ENCODE measurements around the gene AGR2. TPM values are rescaled to one million over a fixed set of nuclear protein-coding genes. Genes with fewer than 3 reads are reported as not detected.

The AGR2 gene
- total RNA-seq, 1 experiment from 2014 or later = not detected

- Mint-ChIP-seq H3K4me3 (no peak overlapping the region), H3K36me3 (ENCODE audit: insufficient read depth in 1 of 3, low read depth in 3 of 3) (peaks cover 0 to 2% (median 0%) of the 10 kb centered on the region in 3 experiments; a peak in 1 of 7 replicates), H3K4me1 (no peaks in the 10 kb centered on the region), H3K9me3 (peaks cover 0 to 2% of the 10 kb centered on the region in 2 experiments; a peak in 1 of 5 replicates), H3K27me3 (ENCODE audit: low read depth) (no peaks in the 10 kb centered on the region), H3K27ac (no peak overlapping the region)
- H3K79me2 ChIP-seq (ENCODE audit: insufficient read depth, low read length) = no peaks in the 10 kb centered on the region
- H4K5ac ChIP-seq (ENCODE audit: insufficient read length, low read depth, low read length) = no peak overlapping the region
- WGBS (ENCODE audit: extremely low coverage, insufficient read length, low lambda C conversion rate) = no CpG with 5 or more reads among the region's 3 CpGs
- H3K23me2 ChIP-seq (ENCODE audit: insufficient read length, low read depth, low read length, poor library complexity, severe bottlenecking) = no peaks in the 10 kb centered on the region
- no peak overlapping the region for H2BK5ac ChIP-seq (ENCODE audit: insufficient read length, low read length)
- H3K27me3 ChIP-seq (ENCODE audit: insufficient read depth, low read length) = no peaks in the 10 kb centered on the region
- no peak overlapping the region for H2BK15ac ChIP-seq (ENCODE audit: low read depth, low read length)
- no peak for DNase-seq
- no peak overlapping the region for H3K56ac ChIP-seq (ENCODE audit: insufficient read length, low read depth, low read length)
- no peak overlapping the region for H3K23ac ChIP-seq (ENCODE audit: insufficient read length, low read depth, low read length)
- H2BK12ac ChIP-seq (ENCODE audit: insufficient read length, low read depth, low read length) = no peak overlapping the region
- H4K8ac ChIP-seq (replicated peaks; ENCODE audit: insufficient read length, low read depth, low read length) = no peak overlapping the region
- H4K91ac ChIP-seq (ENCODE audit: insufficient read length, low read depth, low read length) = no peak overlapping the region
- no peak overlapping the region for H2BK120ac ChIP-seq (ENCODE audit: low read depth, low read length, poor library complexity, severe bottlenecking)
- no peaks in the 10 kb centered on the region for H4K20me1 ChIP-seq (ENCODE audit: control insufficient read depth, insufficient read depth, insufficient read length)
- H2BK20ac ChIP-seq (ENCODE audit: low read depth, low read length, poor library complexity, severe bottlenecking) = no peak overlapping the region
- H3K4me2 ChIP-seq (ENCODE audit: insufficient read depth, insufficient read length, low read length) = no peak overlapping the region
- H3K79me1 ChIP-seq (ENCODE audit: insufficient read depth, low read depth, low read length, poor library complexity, severe bottlenecking) = no peaks in the 10 kb centered on the region
- no peak overlapping the region for H3K27ac ChIP-seq (ENCODE audit: insufficient read length, low read depth, low read length)
- no peak overlapping the region for H3K18ac ChIP-seq (ENCODE audit: insufficient read length, low read depth, low read length)
- no peak overlapping the region for H3T11ph ChIP-seq (ENCODE audit: low read length)
- H3K9ac ChIP-seq (ENCODE audit: extremely low read depth, insufficient read length, low read length) = no peak overlapping the region
- no peak overlapping the region for H3K4ac ChIP-seq (ENCODE audit: low read depth, low read length)
- H3K4me1 ChIP-seq (ENCODE audit: insufficient read depth, low read length) = no peaks in the 10 kb centered on the region
- no peak overlapping the region for H2AK5ac ChIP-seq (ENCODE audit: insufficient read length, low read length)
- no peak overlapping the region for H2AFZ ChIP-seq (ENCODE audit: low read length)
- TF ChIP-seq CTCF (conservative IDR thresholded peaks at IDR 0.05) = no peak
- no peak overlapping the region for H3K14ac ChIP-seq (ENCODE audit: insufficient read depth, low read length)
- no peaks in the 10 kb centered on the region for H3K9me3 ChIP-seq (ENCODE audit: control insufficient read depth, low read depth, low read length)
Observed at GRCh38 chr7:16794986-16795385, 9.8 kb downstream of the AGR2 start.
